Activated CD8-positive, alpha-beta memory T cell treated with anti-CD3 and anti-CD28 coated beads for 36 hours (primary cell): ENCODE data around the gene PHF5A. TPM values are rescaled to one million over a fixed set of nuclear protein-coding genes. Genes with fewer than 3 reads are reported as not detected.

Experiments
- CTCF ChIA-PET: fragments of 350-600 bp; sonication (Branson Sonifier 250); formaldehyde crosslinking; loops from one replicate; lab custom pipeline; 2021; ENCODE audit warnings: antibody characterized with exemption; lab: Charles Lee
- POLR2A ChIA-PET: fragments of 350-600 bp; sonication (Branson Sonifier 250); formaldehyde crosslinking; loops from one replicate; lab custom pipeline; 2021; ENCODE audit warnings: antibody characterized with exemption; lab: Charles Lee
- total RNA-seq, 2 experiments: library from RNA; stranded (reverse); gene quantifications; one replicate each; pipeline ENCODE4 v1.2.3, GENCODE V29; 2021

PHF5A gene
- total RNA-seq, 2 experiments from 2014 or later, result 103 to 112 TPM

DNA sequence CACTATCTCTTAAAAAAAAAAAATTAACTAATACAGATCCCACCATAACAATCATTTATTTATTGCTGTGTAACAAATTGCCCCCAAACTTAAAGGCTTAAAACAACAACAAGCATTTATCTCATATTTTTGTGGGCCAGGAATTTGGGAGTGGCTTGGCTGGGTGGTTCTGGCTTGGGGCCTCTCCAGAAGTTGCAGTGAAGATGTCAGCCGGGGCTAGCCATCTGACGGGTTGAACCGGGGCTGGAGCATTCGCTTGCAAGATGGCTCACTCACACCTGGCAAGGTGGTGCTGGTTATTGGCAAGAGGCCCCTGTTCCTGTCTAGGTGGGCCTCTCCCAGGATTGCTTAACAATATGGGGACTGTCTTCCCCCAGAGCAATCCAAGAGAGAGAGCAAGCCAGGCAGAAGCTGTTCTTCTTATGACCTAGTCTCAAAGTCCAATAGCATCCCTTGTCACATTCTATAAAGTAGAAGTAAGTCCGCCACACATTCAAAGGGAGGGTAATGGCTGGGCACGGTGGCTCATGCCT, 29.9 kb upstream of the PHF5A start:
- ChIA-PET POLR2A (interaction anchor here (0.6 to 2.0 kb wide), 2 partner anchors 30 to 106 kb away, joined by 3 to 5 read pairs; partner anchors contain the start of genes ACO2 and PHF5A), CTCF (interaction anchor here (1.2 kb wide), 1 partner anchor 95 kb away, joined by 4 read pairs; no protein-coding TSS in a partner anchor)

DNA sequence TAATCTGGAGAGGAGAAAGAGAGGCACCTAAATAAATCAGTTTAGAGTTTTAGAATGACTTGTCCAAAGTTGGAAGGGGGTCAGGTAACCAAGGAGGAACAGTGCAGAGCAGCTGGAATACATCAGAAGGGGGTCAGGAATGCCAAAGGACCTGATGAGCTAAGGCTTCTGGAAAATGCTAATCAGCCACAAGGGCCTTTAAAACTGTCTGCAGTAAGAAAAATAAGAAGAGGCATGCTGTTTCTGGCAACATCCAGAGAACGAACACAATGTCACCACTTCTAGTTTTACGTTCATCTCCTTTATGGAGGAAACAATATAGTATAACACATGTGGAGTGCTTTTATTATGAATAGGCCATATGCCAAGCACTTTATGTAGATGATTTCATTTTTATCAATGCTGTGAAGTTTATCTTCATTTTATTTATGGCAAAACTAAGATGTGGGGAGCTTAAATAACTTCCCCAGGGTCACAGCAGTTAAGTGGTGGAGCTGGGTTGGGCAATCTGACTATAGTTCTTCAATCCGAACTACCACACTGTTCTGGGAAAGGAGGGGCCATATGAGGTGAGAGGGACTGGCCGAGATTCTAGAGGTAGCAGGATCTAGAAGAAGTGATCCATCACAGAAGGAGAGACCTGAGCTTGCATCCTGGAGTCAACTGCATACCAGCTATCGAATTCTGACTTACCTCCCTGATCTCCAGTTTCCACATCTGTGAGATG, 23.0 kb upstream of the PHF5A start:
- POLR2A ChIA-PET, result interaction anchor here (0.5 kb wide), 1 partner anchor 138 kb away, joined by 4 read pairs; no protein-coding TSS in a partner anchor

DNA sequence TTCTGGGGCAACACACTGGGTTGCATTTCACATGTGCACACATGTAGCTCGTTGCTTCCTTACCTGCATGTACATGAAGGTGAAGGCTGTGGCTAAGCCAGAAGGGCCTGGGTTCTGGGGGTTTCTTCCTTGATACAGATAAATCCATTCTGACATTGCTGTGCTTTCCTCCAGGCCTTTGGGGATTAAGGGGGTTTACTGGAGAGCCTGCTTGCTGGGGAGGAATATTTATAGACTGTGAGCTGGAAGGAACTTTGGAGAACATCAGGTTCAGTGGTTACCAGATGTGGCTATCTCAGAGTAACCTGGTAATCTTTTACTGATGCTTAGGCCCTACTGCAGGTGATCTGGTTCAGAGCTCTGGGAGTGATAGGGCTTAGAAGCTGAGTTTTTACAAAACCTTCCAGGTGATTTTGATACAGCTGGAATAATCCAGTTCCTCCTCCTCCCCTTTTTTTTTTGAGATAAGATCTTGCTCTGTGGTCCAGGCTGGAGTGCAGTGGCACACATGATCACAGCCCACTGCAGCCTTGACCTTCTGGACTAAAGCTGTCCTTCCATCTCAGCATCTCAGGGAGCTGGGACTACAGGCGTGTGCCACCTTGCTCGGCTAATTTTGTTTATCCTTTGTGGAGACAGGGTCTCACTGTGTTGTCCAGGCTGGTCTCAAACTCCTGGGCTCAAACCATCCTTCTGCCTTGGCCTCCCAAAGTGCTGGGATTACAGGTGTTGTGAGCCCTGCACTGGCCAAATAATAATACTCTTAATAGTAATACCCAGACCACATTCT, 20.3 kb upstream of the PHF5A start:
- ChIA-PET POLR2A (no interaction called here), CTCF (interaction anchor here (0.9 to 1.5 kb wide), 4 partner anchors 10 to 60 kb away, joined by 3 to 5 read pairs (median 4); no protein-coding TSS in a partner anchor)

More for the DNA sequence above, 23.0 kb upstream of the PHF5A start:
- CTCF ChIA-PET, result no interaction called here

DNA sequence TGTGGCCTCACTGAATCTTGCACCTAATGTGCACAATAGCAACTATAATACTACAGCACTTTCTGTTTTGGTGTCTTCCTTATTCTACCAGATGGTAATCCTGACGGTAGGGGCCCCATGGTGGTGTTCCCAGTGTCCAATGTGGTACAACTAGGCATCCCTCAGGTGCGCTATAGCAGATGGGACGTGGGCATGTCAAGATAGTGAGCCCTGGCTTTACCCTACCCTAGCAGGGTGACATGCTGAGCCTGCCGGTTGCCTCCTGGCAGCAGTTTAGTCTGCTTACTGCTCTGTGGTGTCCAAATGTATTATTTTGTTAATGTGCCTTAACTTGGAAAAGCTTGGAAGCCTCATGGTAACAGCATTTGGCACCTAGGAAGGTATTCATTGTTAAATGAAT, 19.6 kb upstream of the PHF5A start:
- POLR2A ChIA-PET, result no interaction called here
- CTCF ChIA-PET, result interaction anchor here (1.1 to 1.5 kb wide), 2 partner anchors 30 to 39 kb away, joined by 5 read pairs; no protein-coding TSS in a partner anchor

DNA sequence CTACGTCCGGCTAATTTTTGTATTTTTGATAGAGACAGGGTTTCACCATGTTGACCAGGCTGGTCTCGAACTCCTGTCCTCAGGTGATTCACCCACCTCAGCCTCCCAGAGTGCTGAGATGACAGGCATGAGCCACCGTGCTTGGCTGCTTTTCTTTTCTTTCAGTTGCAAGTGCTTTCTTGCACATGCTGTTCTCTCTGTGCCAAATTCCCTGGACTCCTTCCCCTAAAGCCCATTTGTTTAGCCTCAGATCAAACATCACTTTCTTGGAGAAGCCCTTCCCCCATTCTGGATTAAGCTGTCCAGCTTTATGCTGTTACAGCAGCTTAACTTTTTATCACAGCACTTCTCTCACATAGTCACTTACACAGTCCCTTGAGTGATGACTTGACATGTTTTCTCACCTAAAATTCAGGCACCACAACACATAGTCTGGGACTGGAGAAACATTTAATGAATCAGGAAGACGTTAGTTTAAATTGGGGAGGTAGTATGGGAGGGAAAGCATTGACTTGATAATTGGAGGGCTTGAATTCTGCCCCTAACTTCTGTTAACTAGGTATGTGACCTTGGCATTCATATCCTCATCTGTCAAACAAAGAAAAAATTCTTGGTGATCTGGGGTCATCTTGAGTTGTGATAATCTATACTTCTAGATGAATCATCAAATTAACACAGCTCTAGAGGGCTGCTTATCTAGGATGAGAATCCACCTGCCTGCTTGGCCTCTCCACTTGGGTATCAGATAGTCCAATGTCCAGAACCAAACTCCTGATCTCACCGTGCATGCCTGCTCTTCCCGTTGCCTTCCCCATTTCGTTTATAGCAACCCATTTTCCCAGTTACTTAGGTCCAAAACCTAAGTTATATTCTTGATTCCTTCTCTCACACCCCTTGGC, 18.8 kb upstream of the PHF5A start:
- CTCF ChIA-PET, result interaction anchor here (0.5 kb wide), 1 partner anchor 44 kb away, joined by 3 read pairs; no protein-coding TSS in a partner anchor
- POLR2A ChIA-PET, result no interaction called here

DNA sequence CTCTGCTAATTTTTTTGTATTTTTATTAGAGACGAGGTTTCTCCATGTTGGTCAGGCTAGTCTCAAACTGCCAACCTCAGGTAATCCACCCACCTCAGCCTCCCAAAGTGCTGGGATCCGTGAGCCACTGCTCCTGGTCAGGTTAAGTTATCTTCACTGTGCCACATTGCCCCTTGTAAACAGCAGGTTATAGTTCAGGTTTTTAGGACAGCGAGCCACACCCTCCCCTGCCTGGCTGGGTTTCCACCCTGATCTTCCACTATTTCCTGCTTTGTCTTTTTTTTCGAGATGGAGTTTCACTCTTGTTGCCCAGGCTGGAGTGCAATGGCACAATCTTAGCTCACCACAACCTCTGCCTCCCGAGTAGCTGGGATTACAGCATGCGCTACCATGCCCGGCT, 16.5 kb upstream of the PHF5A start:
- ChIA-PET CTCF (interaction anchor here (1.1 kb wide), 1 partner anchor 17 kb away, joined by 3 read pairs; the partner anchor contains the start of genes ACO2 and PHF5A), POLR2A (no interaction called here)

DNA sequence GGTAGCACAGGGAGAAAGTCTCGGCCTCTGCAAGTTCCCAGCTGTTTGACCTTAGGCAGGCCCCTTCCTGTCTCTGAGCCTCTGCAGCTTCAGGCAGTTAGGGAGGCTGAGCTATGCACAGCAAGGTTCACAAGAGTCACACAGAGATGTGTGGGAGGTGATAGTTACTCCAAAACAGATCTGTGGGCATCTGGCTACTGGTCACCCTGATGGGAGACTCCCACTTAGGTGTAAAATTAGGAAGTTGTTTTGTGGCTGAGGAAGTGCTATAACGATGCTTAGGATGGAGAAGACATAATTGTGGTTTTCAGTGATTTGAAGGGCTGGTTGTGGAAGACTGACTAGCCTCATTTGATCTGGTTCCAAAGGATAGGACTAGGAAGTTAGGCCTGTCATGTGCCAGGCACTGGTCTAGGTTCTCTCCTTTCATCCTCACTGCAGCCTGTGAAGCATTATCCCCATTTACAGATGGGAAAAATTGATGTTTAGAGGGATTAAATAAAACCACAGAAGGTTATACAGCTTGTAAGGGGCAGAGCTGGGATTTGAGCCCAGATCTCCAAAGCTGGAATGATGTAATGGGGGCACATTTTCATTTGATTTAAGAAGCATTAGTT, 13.9 kb upstream of the PHF5A start:
- ChIA-PET POLR2A (no interaction called here), CTCF (interaction anchor here (0.9 to 1.8 kb wide), 3 partner anchors 10 to 112 kb away, joined by 3 to 4 read pairs (median 3); partner anchors contain the start of gene PHF5A)

DNA sequence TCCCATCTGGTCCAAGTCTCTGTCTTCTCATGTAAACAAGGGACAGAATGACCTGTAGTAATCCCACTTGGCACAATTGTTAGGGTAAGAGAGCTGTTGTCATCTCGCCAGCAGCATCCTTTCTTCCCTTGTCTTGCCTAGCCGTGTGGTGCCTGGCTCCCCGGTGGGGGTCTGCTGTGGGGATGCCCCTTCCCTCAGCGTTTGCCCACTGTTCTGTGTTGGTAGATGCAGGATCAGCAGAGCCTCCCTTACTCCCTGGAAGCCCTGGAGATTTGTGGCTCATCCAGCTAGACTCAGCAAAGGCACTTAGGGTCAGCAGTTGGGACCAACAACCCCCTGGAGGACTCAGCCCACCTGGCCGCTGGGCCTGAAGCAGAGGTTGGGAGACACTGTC, 13.4 kb upstream of the PHF5A start:
- ChIA-PET CTCF (interaction anchor here (1.3 to 1.8 kb wide), 2 partner anchors 9 to 13 kb away, joined by 3 to 4 read pairs; partner anchors contain the start of gene PHF5A), POLR2A (no interaction called here)

DNA sequence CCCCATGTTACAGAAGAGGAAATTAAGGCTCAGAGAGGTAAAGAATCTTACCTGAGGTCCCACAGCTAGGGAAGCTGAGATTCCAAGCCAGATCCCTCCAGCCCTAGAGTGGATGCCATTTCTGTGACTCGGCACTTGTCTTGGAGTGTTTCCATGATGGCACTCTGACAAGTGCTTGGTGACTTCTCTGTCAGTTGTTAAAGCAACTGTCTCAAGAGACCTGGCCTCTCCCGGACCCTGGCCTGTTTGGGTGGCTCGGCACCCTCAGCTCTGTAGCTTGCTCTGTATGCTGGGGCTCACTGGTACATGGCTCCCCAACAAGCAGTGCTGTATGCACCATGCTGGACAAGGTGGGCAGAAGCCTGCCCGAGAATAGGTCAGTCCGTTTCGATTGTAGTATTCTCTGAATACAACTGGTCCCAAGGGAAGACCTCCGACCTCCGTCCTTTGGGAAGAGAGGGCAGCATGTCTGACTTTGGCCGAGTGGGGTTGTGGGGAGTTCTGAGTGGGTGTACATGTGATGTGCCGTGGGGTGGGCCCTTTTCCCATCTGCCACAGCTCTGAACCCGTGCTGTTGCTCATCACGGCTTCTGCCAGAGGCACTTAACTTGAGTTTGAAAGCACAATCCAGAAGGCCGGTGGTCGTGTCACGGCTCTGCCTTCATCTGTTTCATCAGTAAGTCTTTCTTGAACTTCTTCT, 12.8 kb upstream of the PHF5A start:
- CTCF ChIA-PET, result interaction anchor here (1.3 to 1.8 kb wide), 3 partner anchors 9 to 77 kb away, joined by 3 to 4 read pairs (median 4); partner anchors contain the start of gene PHF5A
- POLR2A ChIA-PET, result interaction anchor here (0.5 kb wide), 2 partner anchors 179 to 204 kb away, joined by 3 to 5 read pairs; no protein-coding TSS in a partner anchor

DNA sequence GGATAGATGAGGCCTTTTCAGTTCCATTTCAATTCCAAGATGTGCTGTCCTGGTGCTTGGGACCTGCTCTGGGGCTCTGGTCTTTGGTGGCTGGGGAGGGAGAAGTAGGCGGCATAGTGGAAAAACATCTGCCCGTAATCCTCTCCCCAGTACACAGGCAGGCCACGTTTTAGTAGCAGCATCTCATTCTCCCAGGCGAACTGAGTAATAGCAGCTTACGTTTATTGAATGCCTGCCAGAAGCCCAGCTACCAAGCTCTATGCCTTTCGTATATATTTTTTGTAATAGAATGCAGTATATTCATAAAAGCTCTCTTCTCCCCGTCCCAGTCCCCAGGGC, 11.9 kb upstream of the PHF5A start:
- ChIA-PET POLR2A (interaction anchor here (0.5 kb wide), 1 partner anchor 180 kb away, joined by 3 read pairs; no protein-coding TSS in a partner anchor), CTCF (interaction anchor here (1.4 to 1.8 kb wide), 2 partner anchors 8 to 77 kb away, joined by 4 read pairs; no protein-coding TSS in a partner anchor)

DNA sequence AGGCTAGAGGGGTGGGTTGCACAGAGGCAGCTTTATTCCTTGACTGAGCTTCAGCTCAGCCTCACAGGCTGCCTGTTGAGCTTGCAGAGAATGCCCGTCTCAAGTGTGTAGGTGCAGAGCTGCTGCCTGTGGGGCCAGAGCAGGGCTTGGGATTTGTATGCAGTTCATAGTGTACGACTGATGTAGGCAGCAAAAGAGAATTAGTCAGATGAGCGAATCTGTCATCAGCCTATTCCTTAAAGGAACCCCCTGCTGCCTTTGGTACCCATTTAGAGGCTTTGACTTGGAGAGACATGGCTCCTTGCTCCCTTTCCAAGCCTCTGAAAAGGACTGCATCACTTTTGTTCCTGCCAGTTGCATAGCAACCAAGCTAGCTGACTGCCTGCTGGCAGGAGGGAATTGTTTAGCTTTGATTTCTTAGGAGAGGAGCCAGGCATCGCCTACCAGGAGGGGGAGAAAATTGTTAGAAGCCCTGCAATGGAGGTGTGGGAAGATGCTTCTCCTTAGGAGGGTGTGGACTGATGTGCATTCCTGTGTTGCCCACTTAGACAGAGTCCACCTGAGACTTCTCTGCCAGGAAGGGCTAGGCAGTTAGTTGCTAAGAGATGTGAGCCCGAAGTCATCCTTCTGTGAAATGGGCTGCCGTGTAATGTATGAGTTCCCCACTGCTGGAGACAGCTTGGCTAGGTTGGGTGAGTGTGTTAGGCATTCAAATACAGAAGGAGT, 11.3 kb upstream of the PHF5A start:
- POLR2A ChIA-PET, result no interaction called here

DNA sequence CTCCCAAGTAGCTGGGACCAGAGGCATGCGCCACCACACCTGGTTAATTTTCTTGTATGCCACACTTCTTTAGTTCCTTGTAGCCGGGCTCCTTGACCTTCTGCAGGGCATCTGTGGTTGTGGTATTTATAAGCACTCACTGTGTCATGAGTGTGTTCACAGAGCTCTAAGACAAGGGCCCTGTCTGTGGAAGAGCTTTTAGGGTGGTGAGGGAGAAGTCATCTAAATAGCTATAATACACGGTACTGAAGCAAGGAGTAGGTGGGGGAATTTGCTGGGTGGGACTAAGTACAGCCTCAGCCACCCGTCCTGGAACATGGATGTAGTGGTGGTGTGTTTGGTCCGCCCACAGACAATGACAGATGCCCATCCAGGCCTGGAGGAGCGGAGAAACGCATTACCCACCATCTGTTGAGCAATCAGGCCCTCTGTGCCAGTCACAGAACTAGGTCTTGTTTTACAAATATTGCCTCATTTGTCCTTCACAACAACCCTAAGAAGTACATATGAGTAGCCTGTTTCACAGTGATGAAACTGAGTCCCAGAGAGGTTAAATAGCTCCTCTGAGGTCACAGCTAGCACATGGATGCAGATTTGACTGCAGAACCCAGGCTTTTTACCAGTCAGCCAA, 10.5 kb upstream of the PHF5A start:
- CTCF ChIA-PET, result interaction anchor here (0.7 to 1.1 kb wide), 4 partner anchors 10 to 447 kb away, joined by 3 to 6 read pairs (median 4); no protein-coding TSS in a partner anchor
- POLR2A ChIA-PET, result interaction anchor here (0.6 kb wide), 1 partner anchor 208 kb away, joined by 3 read pairs; no protein-coding TSS in a partner anchor

More for the DNA sequence above, 11.3 kb upstream of the PHF5A start:
- CTCF ChIA-PET, result no interaction called here

DNA sequence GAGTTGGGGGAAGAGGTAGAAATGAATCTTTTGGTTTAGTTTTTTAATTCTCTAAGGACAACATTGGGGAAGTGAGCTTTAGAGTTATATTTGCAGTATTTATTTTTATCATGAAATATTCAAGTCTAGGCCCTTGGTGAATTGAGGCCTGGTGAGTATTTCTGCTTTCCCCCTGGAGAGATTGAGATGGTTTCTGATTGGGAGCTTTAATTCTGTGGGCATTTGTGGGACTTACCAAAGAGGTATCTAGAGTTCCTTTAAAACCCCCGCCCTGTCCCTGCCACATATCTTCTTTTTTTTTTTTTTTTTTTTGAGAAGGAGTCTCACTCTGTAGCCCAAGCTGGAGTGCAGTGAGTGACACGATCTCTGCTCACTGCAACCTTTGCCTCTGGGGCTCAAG, 10.0 kb upstream of the PHF5A start:
- POLR2A ChIA-PET, result interaction anchor here (0.6 kb wide), 1 partner anchor 207 kb away, joined by 3 read pairs; no protein-coding TSS in a partner anchor
- CTCF ChIA-PET, result interaction anchor here (0.5 to 1.1 kb wide), 5 partner anchors 11 to 447 kb away, joined by 3 to 8 read pairs (median 5); no protein-coding TSS in a partner anchor

DNA sequence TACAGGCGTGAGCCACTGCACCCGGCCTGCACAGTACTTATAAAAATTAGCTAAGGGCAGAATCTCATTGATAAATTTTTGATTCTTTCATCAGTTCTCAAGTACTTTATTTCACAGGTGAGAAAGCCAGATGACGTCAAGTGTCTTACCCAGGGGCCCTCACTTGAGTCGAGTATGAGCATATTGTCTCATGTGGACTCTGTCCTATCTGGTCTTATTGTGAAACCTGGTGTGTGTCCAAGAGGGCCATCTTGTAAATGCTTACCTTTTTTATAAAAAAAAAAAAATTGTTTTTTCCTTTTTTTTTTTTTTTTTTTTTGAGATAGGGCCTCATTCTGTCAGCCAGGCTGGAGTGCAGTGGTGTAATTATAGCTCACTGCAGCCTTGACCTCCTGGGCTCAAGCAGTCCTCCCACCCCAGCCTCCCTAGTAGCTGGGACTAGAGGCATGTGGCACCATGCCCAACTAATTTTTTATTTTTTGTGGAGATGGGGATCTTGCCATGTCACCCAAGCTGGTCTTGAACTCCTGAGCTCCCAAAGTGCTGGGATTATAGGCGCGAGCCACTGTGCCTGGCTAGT, 6.5 kb upstream of the PHF5A start:
- CTCF ChIA-PET, result interaction anchor here (0.7 to 1.2 kb wide), 6 partner anchors 43 to 224 kb away, joined by 3 to 4 read pairs (median 3); partner anchors contain the start of gene ZC3H7B
- POLR2A ChIA-PET, result interaction anchor here (0.6 to 0.7 kb wide), 3 partner anchors 21 to 65 kb away, joined by 4 to 5 read pairs (median 5); no protein-coding TSS in a partner anchor

DNA sequence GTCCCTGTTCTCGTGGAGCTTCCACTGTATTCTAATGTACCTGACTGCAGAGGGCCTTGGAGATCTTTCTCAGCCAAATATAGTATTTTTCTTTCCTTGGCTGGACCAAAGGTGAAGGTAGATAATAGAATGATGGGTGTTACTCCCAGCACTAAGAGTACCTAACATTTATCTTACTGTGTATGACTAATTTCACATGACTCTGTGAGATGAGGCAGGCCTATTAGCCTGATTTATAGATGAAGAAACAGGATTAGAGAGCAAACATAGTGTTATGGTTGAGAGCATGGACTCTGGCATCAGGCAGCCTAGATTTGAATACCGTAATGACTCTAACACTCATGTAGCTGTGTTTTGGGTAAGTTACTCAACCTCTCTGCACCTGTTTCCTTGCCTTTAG, 3.1 kb upstream of the PHF5A start:
- ChIA-PET CTCF (interaction anchor here (0.6 to 1.1 kb wide), 2 partner anchors 56 to 314 kb away, joined by 5 to 6 read pairs; no protein-coding TSS in a partner anchor), POLR2A (no interaction called here)
